ENCODE measurements around the gene DLGAP1.

GRCh38 chr18:4468511-4468910 is 13.4 kb upstream of the DLGAP1 start:
- TF ChIP-seq POLR2A (IDR thresholded peaks at IDR 0.05) (no peak), POLR2AphosphoS5 (IDR thresholded peaks at IDR 0.05) (no peak)
- TF ChIP-seq, protein P1, sequence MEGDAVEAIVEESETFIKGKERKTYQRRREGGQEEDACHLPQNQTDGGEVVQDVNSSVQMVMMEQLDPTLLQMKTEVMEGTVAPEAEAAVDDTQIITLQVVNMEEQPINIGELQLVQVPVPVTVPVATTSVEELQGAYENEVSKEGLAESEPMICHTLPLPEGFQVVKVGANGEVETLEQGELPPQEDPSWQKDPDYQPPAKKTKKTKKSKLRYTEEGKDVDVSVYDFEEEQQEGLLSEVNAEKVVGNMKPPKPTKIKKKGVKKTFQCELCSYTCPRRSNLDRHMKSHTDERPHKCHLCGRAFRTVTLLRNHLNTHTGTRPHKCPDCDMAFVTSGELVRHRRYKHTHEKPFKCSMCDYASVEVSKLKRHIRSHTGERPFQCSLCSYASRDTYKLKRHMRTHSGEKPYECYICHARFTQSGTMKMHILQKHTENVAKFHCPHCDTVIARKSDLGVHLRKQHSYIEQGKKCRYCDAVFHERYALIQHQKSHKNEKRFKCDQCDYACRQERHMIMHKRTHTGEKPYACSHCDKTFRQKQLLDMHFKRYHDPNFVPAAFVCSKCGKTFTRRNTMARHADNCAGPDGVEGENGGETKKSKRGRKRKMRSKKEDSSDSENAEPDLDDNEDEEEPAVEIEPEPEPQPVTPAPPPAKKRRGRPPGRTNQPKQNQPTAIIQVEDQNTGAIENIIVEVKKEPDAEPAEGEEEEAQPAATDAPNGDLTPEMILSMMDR (IDR thresholded peaks at IDR 0.05 in 8 of 11, conservative IDR thresholded peaks at IDR 0.05 in 3 of 11) = no peak

Data from spleen (tissue), 7 donors.